ENCODE results near the gene GLDC.

The GLDC gene

GRCh38 chr9:6489099-6489498, 156.4 kb downstream of the GLDC start:
- no peak for DNase-seq

GRCh38 chr9:6488395-6488794, 157.1 kb downstream of the GLDC start:
- no peak for DNase-seq

GRCh38 chr9:6484210-6484609, 161.3 kb downstream of the GLDC start:
- no peak for DNase-seq
